Epithelial cell of esophagus (primary cell): ENCODE results near the gene FILIP1L.

ENCODE experiments used
- DNase-seq: peaks from one replicate; pipeline ENCODE4 v3.0.0; 2010; ENCODE audit warnings: low read depth
- H3K4me3 ChIP-seq: 2 replicates; pipeline ENCODE4 v1.5.1; 2011; ENCODE audit warnings: mild to moderate bottlenecking, low read length, control low read depth
- TF ChIP-seq, protein P1 (sequence below): IDR thresholded peaks from 2 replicates; pipeline ENCODE4 v1.5.1; 2011; ENCODE audit warnings: low read depth, mild to moderate bottlenecking, low read length, control low read depth, inconsistent platforms; ENCODE audit not compliant: insufficient read depth; ENCODE audit errors: missing control alignments

Gene FILIP1L

DNA sequence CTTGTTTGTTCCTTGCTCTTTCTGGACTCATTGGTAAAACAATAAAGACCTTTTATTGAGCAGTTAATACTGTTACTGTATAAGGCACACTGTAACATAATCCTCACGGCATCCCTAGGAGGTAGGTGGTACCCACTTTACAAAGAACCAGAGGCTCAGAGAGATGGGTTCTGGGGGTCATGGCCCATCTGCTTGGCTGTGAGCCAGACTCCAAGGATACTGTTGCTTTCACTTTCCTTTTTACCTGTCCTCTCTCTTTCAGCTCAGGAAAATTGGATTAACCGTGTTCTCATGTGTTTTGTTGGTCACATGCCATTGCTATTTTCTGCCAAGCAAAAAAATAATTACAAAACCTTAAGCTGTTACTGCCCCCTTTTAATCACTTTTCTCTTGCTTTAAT is 34.8 kb upstream of the FILIP1L start:
- DNase-seq = no peak
- no peak overlapping the region for H3K4me3 ChIP-seq
- TF ChIP-seq, protein P1, sequence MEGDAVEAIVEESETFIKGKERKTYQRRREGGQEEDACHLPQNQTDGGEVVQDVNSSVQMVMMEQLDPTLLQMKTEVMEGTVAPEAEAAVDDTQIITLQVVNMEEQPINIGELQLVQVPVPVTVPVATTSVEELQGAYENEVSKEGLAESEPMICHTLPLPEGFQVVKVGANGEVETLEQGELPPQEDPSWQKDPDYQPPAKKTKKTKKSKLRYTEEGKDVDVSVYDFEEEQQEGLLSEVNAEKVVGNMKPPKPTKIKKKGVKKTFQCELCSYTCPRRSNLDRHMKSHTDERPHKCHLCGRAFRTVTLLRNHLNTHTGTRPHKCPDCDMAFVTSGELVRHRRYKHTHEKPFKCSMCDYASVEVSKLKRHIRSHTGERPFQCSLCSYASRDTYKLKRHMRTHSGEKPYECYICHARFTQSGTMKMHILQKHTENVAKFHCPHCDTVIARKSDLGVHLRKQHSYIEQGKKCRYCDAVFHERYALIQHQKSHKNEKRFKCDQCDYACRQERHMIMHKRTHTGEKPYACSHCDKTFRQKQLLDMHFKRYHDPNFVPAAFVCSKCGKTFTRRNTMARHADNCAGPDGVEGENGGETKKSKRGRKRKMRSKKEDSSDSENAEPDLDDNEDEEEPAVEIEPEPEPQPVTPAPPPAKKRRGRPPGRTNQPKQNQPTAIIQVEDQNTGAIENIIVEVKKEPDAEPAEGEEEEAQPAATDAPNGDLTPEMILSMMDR = no peak

DNA sequence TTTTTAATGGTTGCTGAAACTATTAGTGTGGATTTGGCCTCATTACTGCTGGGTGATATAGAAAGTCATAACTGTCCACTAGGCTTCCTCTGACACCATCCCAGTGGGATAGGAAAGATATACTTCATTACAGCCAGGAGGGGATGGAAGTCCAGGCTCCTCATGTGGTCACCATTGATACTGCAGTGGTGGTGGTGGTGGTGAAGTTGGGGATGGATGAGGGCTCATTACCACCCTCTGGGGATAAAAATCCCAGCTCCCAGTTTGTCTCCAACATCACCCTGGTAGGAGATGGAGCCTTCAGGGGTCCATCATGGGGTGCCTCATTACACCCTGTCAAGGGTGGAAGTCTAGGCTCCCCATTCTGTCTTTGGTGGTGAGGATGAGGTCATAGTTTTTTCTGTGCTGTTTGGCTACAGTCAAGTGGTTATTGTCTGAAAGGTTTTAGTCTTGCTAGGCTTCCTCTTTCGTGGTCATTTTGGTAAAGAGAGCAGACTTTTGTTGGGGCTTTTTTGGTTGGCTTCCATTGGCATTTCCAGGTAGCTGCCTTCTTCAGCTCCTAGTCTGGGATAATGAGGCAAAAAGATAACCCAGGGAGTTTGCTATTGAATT is 30.1 kb upstream of the FILIP1L start:
- no peak for DNase-seq
- TF ChIP-seq, protein P1 = no peak
- H3K4me3 ChIP-seq = no peak overlapping the region

DNA sequence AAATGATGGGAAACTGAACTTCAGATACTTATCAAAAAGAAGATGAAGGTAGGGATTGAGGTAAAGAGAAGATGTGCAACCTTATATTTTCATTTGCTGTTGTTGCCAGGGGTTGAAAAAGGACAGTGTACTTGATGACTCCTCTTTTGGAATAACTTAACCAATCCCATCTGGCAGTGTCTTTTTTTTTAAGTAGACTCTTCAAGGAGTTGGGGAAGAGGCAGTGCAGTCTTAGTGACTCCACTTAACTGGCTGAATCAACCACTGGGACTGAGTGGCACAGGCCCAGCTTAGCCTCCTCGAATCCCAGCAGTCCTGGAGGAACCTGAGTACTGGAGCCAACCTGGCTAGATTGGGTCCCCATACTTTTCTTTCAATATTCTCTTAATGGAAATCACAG is 27.3 kb upstream of the FILIP1L start:
- no peak for DNase-seq
- TF ChIP-seq, protein P1 = no peak
- no peak overlapping the region for H3K4me3 ChIP-seq

DNA sequence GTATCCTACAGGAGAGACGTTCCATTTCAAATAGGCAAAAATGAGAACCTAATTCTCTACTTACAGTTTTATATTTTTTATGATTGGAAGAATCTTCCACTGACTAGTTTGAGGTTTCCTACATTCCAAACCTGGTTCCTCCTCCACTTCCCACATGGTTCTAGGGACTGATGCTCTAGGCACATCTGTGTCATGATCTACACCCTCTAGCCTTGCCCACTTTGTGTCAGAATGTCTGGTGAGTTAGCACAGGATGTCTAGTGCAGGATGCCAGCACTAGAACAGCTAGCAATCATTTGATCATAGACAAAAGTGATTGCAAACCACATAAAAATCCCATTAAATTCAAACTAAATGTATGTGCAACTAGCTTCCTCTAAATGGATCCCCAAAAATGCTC is 26.7 kb upstream of the FILIP1L start:
- DNase-seq = no peak

DNA sequence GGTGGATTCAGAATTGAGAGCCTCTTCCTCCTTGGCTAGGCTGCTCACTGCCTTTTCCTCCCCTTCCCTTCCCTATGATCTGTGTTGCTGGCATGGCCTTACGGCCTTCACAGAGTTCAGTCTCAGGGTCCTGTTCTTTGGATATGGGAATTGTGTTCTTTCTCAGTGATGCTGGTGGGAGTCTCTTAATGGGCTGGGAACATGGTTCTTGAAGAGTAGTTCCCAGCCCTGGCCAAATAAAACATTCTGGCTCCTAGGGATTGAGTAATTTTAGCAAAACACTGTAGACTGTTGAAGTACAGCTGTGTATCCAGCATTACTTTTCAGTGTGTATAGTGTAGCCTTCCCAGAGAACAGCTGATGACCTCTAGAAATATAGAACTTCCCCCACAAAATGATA is 22.6 kb upstream of the FILIP1L start:
- no peak for DNase-seq
- TF ChIP-seq, protein P1 = no peak
- no peak overlapping the region for H3K4me3 ChIP-seq

More for the DNA sequence above, 26.7 kb upstream of the FILIP1L start:
- TF ChIP-seq, protein P1 = no peak
- no peak overlapping the region for H3K4me3 ChIP-seq

DNA sequence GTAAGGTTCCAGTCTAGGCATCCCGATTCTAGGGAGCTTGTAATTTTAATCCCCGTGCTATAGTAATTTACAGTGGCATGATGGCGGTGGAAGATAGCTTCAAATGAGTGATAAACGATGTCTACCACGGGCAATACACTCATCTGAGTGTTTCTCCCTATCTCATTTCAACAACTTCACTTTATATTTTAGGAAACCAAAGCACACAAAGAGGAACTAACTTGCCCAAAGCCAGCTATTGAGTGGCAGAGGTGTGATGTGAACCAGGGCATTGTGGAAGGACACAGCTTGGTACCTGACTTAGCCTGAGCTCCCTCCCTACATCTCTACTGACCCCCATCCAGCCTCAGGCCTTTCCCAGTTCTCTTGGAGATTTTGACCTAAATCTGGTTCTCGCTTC is 16.9 kb upstream of the FILIP1L start:
- TF ChIP-seq, protein P1 = no peak
- DNase-seq = no peak

DNA sequence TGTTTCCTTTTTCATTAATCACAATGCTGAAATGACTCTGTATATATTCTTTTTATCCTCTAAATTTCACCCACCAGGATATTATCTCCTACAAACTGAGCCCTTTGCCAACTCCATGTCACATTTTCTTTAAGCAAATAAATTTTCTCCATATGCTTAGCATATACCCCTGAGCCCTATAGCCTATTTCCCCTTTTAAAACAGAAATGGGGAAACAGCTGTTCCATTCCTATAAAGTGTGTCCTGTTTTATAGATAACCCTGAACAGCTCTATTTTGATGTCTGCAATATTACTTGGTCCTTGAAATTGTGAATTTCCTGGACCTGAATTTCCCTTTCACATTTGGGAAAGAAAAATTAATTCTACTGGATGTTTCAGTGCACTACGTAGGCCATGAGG is 15.6 kb upstream of the FILIP1L start:
- no peak for DNase-seq
- no peak overlapping the region for H3K4me3 ChIP-seq
- TF ChIP-seq, protein P1 = no peak

More for the DNA sequence above, 16.9 kb upstream of the FILIP1L start:
- no peak overlapping the region for H3K4me3 ChIP-seq
